Right lobe of liver (tissue), 4 donors: ENCODE results near the gene MORC4.

Experiments
- CTCF ChIP-seq, 4 donors: fragments of 200-600 bp in 3 of 4; fragments of 450-650 bp in 1 of 4; IDR thresholded peaks; one replicate each; pipeline versions ENCODE4 v1.5.1 to v1.8.0; 2016 to 2022; ENCODE audit warnings: antibody characterized with exemption in 4 of 4, mild to moderate bottlenecking in 2 of 4
- POLR2A ChIP-seq: fragments of 450-650 bp; IDR thresholded peaks from one replicate; pipeline ENCODE4 v1.6.1; 2017; ENCODE audit warnings: antibody characterized with exemption, mild to moderate bottlenecking
- donor health status: DM: no; HTN: no; CAD: no.
- donor health status: DM: no; HTN: no; CAD: no.
- donor health status: DM: no; HTN: yes; CAD: no.

- TF ChIP-seq CTCF (IDR thresholded peaks at IDR 0.05) (no peak), POLR2A (no peak)
These were observed 4.3 kb downstream of the MORC4 start for GRCh38 chrX:106995678-106996077.
